GM08714 (cell line): ENCODE results near the gene MRPL16.
"Not testable (repeated sequence)": the region's sequence is repeated elsewhere in the genome, so short reads cannot be mapped to it uniquely, and the experiment has no call there.

Source experiments
- H3K4me3 ChIP-seq: fragments of 200-500 bp; sonication (Bioruptor generic); 2 replicates; pipeline ENCODE4 v1.5.1; 2014; ENCODE audit warnings: mild to moderate bottlenecking, low read length, inconsistent platforms
- ZNF274 ChIP-seq: IDR thresholded peaks from 2 replicates; pipeline ENCODE4 v1.6.1; 2012; ENCODE audit warnings: mild to moderate bottlenecking, low read depth, low read length

The MRPL16 gene

DNA sequence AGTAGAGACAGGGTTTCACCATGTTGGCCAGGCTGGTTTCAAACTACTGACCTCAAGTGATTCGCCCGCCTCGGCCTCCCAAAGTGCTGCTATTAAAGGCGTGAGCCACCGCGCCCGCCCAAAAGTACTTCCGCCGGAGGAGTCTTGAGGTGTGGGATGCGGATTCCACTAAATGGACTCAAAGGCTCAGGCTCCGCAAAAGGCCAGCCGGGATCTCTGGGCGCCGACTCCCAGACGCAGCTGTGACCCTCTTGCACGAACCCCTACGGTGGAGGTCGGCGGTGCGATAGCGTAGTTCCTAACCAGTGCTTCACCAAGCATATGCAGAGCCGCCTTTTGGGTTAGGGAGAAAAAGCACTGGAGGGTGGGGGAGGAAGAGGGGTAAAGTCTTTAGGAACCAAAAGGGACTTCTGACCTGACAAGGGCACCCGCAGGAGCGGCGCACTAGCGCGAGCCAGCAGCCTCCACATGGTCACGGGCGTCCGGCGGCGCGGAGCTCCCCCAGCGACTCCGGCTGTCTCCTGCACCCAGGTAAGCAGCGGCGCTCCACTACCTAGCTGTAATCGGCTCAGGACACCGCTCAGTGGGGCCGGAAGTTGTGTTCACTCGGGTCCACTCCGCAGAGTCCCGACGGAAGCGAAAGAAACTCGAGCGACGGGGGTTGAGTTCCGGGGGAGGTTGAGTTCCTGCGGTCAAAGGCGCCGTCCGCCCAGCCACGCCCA lies at the start of gene MRPL16:
Gene MRPL16, minus strand, starts transcription at position 590 of the 722 bp plus-strand sequence. Its CDS starts 120 bp downstream, at position 470.
- peak within 1 kb of the TSS; percentile 94 for H3K4me3 ChIP-seq
- TF ChIP-seq ZNF274, result no peak

DNA sequence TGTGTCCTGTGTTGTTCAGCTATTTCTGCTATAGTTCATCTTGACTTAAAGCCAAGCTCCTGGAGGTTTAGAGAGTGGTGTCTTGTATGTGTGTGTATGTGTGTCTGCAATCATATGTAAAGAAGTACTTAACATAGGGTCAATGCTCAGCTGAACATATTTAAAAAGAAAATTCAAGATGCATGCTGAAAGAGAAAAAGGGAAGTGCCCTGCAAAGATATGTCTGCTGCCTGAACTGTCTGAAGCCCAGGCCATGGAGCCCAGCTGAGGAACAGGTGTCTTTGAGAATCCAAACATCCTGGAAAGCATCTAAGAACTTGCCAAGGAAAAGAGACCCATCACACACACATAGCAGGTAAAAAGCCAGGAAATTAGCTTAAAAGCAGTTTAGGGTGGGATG lies 49.1 kb upstream of the MRPL16 start:
- TF ChIP-seq ZNF274, result no peak

DNA sequence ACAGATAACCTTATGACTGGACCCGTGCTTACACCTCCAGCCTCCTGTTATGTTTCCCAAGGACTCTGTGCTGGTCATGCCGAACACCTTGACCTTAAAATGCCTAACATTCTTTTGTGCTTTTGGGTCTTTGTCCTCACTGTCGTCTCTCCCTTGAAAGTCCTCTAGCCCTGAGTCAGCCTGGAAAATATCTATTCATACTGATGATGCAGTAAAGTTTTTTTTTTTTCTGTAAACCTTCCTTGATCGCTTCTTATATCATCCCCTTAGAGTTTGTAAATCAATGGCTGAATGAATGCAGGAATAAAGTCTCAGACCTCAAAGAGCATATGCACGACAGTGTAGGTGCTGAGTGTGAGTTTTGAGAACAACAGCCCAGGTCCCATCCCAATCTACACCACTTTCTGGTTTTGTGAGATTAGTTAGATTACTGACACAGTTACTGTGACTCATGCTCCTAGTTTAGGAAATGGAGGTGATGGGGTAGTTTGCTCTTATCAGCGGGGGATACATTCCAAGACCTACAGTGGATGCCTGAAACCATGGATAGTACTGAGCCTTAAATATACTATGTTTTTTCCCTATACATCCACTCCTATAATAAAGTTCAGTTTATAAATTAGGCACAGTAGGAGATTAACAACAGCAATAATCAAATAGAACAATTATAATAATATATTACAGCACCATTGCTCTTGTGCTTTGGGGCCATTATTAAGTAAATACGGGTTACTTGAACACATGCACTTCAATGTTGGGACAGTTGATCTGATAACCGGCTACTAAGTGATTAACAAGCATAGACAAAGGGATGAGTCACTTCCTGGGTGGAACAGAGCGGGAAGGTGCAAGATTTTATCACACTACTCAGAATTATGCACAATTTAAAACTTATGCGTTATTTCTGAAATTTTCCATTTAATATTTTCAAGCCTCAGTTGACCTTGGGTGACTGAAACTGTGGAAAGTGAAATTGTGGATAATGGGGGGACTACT lies 47.2 kb upstream of the MRPL16 start:
- TF ChIP-seq ZNF274, result no peak
- no peak overlapping the region for H3K4me3 ChIP-seq

More for the DNA sequence above, 49.1 kb upstream of the MRPL16 start:
- H3K4me3 ChIP-seq, result no peak overlapping the region

DNA sequence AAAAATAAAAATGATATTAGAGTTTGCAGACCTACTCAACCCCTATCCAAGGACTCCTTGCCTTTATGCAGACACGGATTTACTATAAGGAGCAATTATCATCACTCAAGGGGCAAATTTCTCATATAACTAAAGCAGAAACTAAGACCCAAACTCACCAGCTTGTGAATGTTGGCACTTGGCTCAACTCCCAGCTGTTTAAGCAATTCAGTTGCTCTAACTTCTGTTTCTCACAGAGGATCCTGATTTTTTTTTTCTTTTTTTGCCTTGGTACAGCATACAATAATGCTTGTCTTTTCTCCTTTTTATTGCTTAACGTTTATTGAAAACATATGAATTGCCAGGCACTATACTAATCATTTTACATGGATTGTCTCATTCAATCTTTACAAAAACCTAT lies 44.3 kb upstream of the MRPL16 start:
- no peak for TF ChIP-seq ZNF274

DNA sequence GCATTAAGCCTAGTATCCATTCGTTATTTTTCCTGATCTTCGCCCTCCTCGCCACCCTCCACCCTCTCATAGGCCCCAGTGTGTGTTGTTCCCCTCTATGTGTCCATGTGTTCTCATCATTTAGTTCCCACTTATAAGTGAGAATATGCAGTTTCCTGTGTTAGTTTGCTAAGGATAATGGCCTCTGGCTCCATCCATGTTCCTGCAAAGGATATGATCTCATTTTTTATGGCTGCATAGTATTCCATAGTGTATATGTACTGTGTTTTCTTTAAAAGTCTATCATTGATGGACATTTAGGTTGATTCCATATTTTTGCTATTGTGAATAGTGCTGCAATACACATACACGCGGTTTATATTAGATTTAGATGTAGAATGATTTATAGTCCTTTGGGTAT lies 40.8 kb upstream of the MRPL16 start:
- not testable (repeated sequence) for H3K4me3 ChIP-seq

More for the DNA sequence above, 44.3 kb upstream of the MRPL16 start:
- H3K4me3 ChIP-seq, result no peak overlapping the region

DNA sequence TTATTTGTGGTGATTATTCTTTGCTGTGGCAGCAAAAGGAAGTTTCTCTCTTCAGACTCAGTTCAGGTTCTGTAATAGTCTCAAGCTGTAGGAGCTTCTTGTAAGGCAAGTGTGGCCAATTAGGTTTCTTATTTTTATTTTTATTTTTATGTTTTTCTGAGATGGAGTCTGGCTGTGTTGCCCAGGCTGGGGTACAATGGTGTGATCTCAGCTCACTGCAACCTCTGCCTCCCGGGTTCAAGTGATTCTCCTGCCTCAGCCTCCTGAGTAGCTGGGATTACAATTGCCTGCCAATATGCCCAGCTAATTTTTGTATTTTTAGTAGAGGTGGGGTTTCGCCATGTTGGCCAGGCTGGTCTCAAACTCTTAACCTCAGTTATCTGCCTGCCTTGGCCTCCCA lies 39.0 kb upstream of the MRPL16 start:
- not testable (repeated sequence) for H3K4me3 ChIP-seq

DNA sequence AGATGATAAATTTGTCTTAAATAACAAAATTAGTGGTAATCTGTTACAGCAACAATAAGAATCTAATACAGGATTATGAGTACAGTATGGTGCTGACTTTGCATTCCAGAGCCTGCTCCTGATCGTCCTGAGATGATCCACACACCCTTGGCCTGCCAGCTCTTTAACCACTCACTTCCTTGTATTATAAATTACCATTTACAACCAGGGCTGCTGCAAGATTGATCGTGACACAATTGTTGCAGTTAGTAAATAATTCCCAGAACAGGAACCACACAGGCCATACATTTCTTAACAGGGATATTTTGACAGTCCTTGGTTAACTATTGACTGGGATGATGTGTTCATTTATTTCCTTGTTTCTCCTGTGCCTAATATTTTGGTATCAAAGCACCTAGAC lies 38.6 kb upstream of the MRPL16 start:
- TF ChIP-seq ZNF274, result no peak
- H3K4me3 ChIP-seq, result no peak overlapping the region

DNA sequence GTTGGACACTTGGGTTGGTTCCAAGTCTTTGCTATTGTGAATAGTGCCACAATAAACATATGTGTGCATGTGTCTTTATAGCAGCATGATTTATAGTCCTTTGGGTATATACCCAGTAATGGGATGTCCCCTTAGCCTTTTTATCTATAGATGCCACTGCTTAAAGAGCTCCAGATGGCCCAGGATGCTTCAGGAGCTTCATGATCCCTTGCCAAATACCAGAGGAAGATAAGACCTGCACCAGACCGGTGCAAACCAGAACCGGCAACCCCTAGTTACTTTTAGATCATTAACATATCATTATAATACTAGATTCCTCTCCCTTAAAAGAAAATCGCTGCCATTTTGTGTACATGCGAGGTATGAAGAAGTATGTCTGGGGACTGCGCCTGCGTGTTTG lies 37.9 kb upstream of the MRPL16 start:
- not testable (repeated sequence) for H3K4me3 ChIP-seq

DNA sequence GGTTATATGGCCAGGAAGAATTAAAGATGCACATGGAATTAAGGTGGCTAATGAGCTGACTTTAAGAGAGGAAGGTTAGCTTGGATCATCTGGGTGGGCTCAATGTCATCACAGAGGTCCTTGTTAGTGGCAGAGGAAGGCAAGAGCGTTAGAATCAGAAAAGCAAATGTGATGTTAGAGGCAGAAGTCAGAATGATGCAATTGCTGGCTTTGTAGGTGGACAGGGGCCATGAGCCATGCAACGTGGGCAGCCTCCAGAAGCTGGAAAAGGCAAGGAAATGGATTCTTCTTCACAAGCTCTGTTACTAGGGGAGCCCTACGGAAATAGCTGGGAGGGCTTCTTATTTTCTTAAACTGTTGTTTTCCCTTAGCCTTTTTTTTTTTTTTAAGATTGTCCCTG lies 37.0 kb upstream of the MRPL16 start:
- TF ChIP-seq ZNF274, result no peak
- H3K4me3 ChIP-seq, result no peak overlapping the region

DNA sequence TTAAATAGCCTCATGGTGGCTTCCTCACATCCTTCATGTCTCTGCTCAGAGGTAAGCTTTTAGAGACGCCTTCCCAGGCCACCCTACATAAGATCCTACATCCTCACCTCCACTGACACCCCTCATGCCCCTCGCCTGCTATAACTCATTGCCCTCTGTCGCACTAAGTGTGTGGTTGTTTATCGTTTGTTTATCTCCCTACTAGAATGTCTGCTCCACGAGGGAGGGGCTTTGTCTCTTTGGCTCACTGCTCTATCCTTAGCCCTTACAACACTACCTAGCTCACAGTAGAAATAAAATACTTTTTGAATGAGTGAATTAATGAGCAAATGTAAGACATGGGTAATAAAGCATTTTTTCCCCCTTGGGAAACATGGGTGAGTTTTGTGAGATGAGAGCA lies 36.0 kb upstream of the MRPL16 start:
- no peak overlapping the region for H3K4me3 ChIP-seq
- no peak for TF ChIP-seq ZNF274

DNA sequence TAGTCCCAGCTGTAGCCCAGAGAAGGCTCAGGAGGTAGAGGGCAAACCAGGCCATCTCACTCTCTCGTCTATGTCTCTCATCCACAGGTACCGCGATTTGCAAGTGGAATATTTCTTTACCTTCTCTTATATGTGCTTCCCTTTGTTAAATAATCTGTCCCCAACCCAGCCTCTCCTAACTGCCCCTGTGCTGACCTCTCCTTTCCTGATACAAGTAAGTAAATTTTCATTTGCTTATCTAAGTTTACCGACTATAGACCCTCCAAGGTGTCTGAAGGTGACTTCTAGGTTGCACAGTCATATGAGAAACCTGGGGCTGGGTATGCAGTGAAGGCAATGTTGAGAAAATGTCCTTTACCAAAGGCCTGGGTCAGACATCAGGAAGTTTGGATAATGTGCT lies 34.8 kb upstream of the MRPL16 start, which contains the start of gene CBLIF:
Gene CBLIF, minus strand, starts transcription at position 101 of the 400 bp plus-strand sequence. Its CDS starts 46 bp downstream, at position 55.
- TF ChIP-seq ZNF274, result no peak
- H3K4me3 ChIP-seq, result no peak within 1 kb of the TSS

DNA sequence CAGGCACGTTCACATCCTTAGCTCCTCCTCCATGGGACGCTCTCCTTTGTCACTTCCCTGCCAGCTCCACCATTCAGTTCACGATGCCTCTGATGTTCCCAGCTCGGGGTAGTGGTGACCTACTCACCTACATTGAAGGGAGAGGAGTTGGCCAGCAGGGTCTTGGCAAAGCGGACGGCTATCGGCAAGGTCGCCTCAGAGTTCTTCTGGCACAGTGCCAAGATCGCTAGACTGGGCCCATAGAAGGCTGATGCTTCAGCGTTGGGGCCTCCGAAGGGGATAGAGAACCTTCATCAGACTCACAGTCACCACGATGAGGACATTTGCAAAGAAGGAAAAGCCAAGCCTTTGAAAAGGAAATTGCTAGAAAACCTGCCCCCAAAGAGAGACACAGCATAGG lies 31.7 kb upstream of the MRPL16 start:
- H3K4me3 ChIP-seq, result no peak overlapping the region
- no peak for TF ChIP-seq ZNF274

DNA sequence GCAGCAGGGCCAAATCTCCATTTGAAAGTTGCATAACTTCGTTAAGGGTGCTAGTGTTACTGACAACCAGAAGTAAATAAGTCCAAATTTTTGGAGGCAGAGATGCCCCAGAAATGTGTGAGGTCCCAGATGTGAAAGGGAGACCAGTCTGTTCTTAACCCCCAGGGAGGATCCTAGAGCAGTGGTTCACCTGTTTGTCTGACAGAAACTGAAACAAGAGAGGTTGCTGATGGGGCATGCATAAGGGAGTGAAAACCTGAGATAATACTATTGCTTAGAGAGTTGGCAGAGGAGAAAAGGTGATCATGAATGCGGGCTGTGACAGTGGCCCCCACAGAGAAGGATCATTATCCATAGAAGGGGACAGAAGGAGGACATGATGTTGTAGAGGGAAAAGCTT lies 30.9 kb upstream of the MRPL16 start:
- H3K4me3 ChIP-seq, result no peak overlapping the region
- TF ChIP-seq ZNF274, result no peak

DNA sequence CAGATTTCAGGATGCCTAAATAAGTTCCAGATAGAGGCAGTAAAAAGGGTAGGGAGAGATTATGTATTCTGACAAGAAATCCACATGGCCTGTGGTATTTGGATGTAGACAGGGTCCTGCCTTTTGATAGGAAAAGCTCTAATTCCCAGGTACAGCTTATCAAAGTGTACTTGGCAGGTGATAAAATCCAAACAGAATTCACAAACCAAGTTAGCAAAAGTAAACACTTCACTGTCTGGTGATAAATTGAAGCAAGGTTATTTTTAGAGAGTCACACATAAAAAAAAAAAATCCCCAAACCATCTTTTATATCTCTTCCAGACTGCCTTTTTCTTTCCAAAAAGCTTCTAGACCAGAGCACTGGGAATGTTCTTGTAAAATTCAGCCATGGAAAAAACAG lies 29.0 kb upstream of the MRPL16 start:
- no peak overlapping the region for H3K4me3 ChIP-seq
- no peak for TF ChIP-seq ZNF274

DNA sequence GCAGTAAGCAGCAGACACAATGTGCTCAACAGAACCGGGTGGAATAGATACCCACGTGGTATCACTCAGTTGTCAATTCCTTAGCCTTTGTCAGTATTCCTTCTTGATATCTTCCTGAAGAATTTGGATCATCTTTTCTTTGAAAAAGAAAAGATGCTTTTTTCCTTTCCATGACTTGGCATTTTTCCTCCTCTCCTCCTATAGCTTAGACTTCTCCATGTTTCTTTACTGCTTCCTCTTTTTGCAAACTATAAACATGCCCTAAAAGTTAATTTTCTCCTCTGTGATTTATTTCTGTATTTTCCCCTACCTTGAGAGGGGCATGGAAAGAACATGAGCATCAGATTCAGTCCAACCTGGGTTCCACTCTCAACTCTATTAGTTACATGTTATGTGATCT lies 23.0 kb upstream of the MRPL16 start:
- TF ChIP-seq ZNF274, result no peak

More for the DNA sequence above, 23.0 kb upstream of the MRPL16 start:
- H3K4me3 ChIP-seq, result no peak overlapping the region
